Activated CD4-positive, alpha-beta T cell treated with anti-CD3 and anti-CD28 coated beads, Interleukin-2, amount 50 U/mL, for 4 hours (primary cell): Measurements from ENCODE around the gene DEXI.

Experiments used
- DNase-seq, 2 experiments: peaks; one replicate each; pipeline ENCODE4 v3.0.0-alpha.2; 2020

DEXI gene

GRCh38 chr16:10923650-10924214 lies 18.5 kb downstream of the DEXI start:
- DNase-seq = no peak

GRCh38 chr16:10923146-10923649 lies 19.1 kb downstream of the DEXI start:
- no peak for DNase-seq

- no peak for DNase-seq
These were observed 19.7 kb downstream of the DEXI start for GRCh38 chr16:10922328-10923145.

- DNase-seq = no peak
These were observed 20.5 kb downstream of the DEXI start for GRCh38 chr16:10921536-10922327.

- no peak for DNase-seq
These were observed 21.4 kb downstream of the DEXI start for GRCh38 chr16:10920726-10921427.

- DNase-seq = no peak
These were observed 23.3 kb downstream of the DEXI start for GRCh38 chr16:10919003-10919351.

GRCh38 chr16:10918294-10919002 lies 23.8 kb downstream of the DEXI start:
- DNase-seq = peak; percentile 71 to 80

GRCh38 chr16:10916534-10916933 lies 25.7 kb downstream of the DEXI start:
- DNase-seq = no peak

- no peak for DNase-seq
These were observed 31.0 kb downstream of the DEXI start for GRCh38 chr16:10911267-10911666.

- no peak for DNase-seq
These were observed 34.6 kb downstream of the DEXI start for GRCh38 chr16:10907757-10908045.

GRCh38 chr16:10906914-10907756 lies 35.1 kb downstream of the DEXI start:
- DNase-seq = no peak

- DNase-seq = no peak
These were observed 35.8 kb downstream of the DEXI start for GRCh38 chr16:10906482-10906881.

GRCh38 chr16:10902999-10903398 lies 39.3 kb downstream of the DEXI start:
- DNase-seq = no peak

GRCh38 chr16:10897134-10897533 lies 45.1 kb downstream of the DEXI start:
- DNase-seq = no peak

GRCh38 chr16:10896723-10897122 lies 45.5 kb downstream of the DEXI start:
- no peak for DNase-seq

GRCh38 chr16:10896165-10896564 lies 46.1 kb downstream of the DEXI start:
- DNase-seq = no peak

GRCh38 chr16:10895053-10895946 lies 47.0 kb downstream of the DEXI start:
- DNase-seq = no peak

GRCh38 chr16:10892782-10893318 lies 49.4 kb downstream of the DEXI start:
- no peak for DNase-seq

GRCh38 chr16:10889855-10890254 lies 52.4 kb downstream of the DEXI start:
- no peak for DNase-seq

GRCh38 chr16:10888320-10888937 lies 53.8 kb downstream of the DEXI start:
- DNase-seq = no peak
